Regular cardiac myocyte (primary cell): Measurements from ENCODE around the gene SEL1L. TPM values are rescaled to one million over a fixed set of nuclear protein-coding genes. Genes with fewer than 3 reads are reported as not detected.

Source experiments
- total RNA-seq: library from RNA; depleted of rRNA; stranded (reverse); fragments of >200 nt; gene quantifications from 2 replicates; pipeline ENCODE4 v1.2.3, GENCODE V29; 2014

Gene SEL1L
- 99.3 and 209 TPM in 2 replicates for total RNA-seq

GRCh38 chr14:81533536-81534343 is at the start of gene SEL1L:
Gene SEL1L (minus strand): TSS chr14:81533853. CDS start chr14:81533744, 109 bp downstream.

Other genes starting within 250 kb of the SEL1L start
- 0.19 and 0.85 TPM in 2 replicates for gene STON2, start 133.5 kb downstream of the SEL1L start, total RNA-seq